Measurements from ENCODE around the gene CCDC71L.

The CCDC71L gene

GRCh38 chr7:106623315-106623660, 37.7 kb downstream of the CCDC71L start:
- DNase-seq: no peak

GRCh38 chr7:106622654-106623314, 38.2 kb downstream of the CCDC71L start:
- DNase-seq: no peak

GRCh38 chr7:106621393-106622132, 39.4 kb downstream of the CCDC71L start:
- DNase-seq: no peak

- DNase-seq: no peak
Observed at GRCh38 chr7:106620676-106621075, 40.3 kb downstream of the CCDC71L start.

GRCh38 chr7:106620034-106620433, 40.9 kb downstream of the CCDC71L start:
- no peak for DNase-seq

GRCh38 chr7:106619213-106619612, 41.7 kb downstream of the CCDC71L start:
- DNase-seq: no peak

GRCh38 chr7:106618480-106618879, 42.5 kb downstream of the CCDC71L start:
- no peak for DNase-seq

GRCh38 chr7:106617860-106618259, 43.1 kb downstream of the CCDC71L start:
- no peak for DNase-seq

- no peak for DNase-seq
Observed at GRCh38 chr7:106616708-106617051, 44.3 kb downstream of the CCDC71L start.

- DNase-seq: no peak
Observed at GRCh38 chr7:106615808-106616707, 44.9 kb downstream of the CCDC71L start.

GRCh38 chr7:106614751-106615150, 46.2 kb downstream of the CCDC71L start:
- no peak for DNase-seq

GRCh38 chr7:106613848-106614560, 47.0 kb downstream of the CCDC71L start:
- no peak for DNase-seq

GRCh38 chr7:106613279-106613678, 47.7 kb downstream of the CCDC71L start:
- DNase-seq: no peak

- DNase-seq: no peak
Observed at GRCh38 chr7:106612432-106612831, 48.5 kb downstream of the CCDC71L start.

GRCh38 chr7:106611911-106612310, 49.0 kb downstream of the CCDC71L start:
- no peak for DNase-seq

- no peak for DNase-seq
Observed at GRCh38 chr7:106610996-106611886, 49.7 kb downstream of the CCDC71L start.

- no peak for DNase-seq
Observed at GRCh38 chr7:106609416-106609815, 51.5 kb downstream of the CCDC71L start.

GRCh38 chr7:106608661-106609060, 52.3 kb downstream of the CCDC71L start:
- no peak for DNase-seq

Data from activated naive CD4-positive, alpha-beta T cell (primary cell).